8988T (cell line): ENCODE results near the gene NNMT.

Source experiments
- DNase-seq: peaks from one replicate; pipeline ENCODE4 v3.0.0; 2011

Gene NNMT

DNA sequence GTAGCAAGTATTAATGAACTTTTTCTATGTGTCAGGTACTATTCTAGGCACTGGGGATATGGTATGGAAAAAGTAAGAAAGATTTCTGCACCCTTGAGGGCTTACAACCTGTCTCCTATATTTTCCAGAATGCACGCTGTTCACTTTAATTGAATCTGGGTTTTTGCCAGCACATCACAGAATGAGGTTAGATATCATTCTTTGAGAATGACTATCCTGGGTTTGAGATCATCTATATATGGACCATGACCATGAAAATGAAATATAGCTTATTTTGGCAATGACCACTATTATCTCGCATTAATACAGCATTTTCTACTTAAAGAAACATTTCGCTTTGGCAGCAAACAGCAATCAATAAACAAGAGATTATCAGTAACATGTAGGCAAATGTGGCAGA is 57.2 kb downstream of the NNMT start:
- no peak for DNase-seq

DNA sequence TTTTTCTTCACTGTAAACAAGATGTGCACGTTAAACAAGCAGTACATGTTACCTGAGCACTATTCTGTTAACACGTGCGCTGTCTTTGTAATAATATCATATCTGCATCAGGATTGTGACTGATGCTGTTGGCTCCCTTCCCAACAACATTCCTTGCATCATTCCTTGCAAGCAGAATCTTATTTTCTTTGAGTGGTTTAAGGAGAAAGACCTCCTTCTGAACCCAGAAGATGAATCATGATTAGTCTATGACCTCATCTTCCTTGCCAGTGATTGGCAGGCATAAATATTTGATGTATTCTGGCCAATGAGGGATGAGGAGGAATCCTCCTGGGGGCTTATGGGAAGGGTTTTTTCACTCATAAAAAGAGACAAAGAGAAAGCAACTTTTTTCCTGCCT is 57.9 kb downstream of the NNMT start:
- no peak for DNase-seq

DNA sequence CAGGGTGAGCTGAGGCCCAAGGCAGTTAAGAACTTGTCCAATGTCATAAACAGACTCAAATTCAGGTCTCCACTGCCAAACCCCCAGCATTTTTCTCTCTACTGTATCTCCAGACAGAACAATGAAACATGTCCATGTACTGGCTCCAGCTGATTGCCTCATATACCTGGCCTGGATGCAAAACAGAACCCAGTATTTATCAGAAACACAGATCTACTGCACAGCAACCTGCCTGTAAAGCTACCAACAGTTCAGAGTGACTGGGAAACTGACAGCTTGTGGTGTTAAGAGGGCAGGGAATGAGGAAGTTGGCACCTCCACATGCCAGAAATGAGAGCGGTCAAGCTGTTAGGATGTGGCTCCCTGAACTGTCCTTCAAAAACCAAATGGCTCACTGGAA is 62.5 kb downstream of the NNMT start:
- no peak for DNase-seq

DNA sequence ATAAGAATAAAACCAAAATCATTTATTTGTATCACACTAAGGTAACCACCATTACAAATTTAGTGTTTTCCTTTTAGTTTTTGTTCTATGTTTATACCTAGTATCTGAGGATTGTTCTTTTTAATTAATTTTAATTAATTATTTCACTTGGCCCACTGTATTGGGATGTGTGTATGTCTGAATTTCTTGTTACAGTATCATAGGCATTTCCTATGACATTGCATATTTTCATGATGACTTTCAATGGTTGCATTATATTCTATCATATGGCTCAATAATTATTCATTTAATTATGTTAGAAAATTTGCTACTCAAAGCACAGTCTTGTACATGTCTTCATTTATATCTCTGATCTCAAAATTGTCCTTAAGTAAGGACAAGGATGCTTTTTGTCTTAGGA is 63.1 kb downstream of the NNMT start:
- DNase-seq = no peak

DNA sequence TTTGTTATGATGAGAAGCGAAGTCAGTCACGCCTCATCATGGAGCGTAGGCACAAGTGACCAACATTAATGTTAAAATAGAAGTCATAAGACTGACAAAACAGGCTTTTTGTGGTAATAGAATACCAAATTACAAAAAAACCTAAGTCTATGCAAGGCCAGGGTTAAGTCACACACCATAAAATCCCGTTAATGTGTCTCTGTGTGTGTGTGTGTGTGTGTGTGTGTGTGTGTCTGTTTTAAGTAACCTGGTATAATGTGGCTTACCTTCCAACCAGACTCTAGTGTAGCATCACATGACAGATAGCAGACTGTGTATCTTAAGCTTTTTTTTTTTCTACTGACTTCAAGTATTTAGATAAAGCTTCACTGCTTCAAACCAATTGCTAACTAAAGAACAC is 66.1 kb downstream of the NNMT start:
- DNase-seq = no peak

DNA sequence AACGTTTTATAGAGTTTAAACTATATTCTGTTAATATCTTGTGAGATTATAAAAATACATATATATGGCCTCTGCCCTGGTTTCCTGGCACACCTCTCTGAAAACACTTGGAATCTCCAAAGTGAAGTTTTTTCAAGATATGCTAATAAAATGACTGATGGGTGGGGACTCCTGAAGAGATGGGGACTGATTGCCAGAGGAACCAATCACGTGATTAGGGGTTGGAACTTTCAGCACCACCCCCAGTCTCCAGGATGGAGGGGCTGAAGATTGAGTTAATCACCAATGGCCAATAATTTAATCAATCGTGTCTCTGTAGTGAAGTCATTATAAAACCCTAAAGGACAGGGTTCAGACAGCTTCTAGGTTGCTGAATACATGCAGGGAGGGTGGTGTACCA is 66.8 kb downstream of the NNMT start:
- DNase-seq = no peak
